Measurements from ENCODE around the gene CSF1. TPM values are rescaled to one million over a fixed set of nuclear protein-coding genes. Genes with fewer than 3 reads are reported as not detected.
A peak's percentile ranks its signal among the peaks of the same experiment; 100 is the strongest.

Gene CSF1
- total RNA-seq, 1 donor from 2014 or later = 28.9 TPM

DNA sequence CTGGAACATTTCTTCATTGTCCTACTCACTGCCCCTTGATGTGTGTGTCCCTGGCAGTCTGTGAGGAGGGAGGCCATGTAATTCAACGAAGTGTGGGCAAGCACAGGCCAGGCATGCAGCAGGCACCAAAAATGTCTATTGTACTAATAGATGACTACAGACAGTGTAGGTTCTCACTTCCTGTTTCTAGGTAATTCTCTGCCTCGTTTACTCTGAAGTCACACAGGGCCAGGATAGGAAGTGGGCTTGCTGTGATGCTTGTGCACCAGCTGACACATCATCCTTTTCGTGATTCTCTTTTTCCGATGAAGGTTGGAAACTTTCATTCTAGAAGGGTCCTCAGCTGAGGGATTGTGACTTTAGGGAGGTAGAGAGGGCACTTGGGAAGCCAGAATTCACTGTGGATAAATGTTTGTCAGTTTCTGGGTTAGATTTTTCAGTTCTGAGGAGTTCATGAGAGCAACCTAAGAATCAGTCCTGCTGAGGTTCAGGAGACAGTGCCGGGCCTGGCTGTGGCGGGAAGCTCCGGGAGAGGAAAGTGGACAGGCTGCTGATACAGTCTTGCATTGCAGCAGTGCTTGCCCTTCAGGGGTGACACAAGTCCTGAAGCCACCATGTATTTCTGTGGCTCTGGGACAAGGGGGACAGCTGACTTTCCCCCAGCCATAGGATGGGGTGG lies 4.3 kb upstream of the CSF1 start:
- TF ChIP-seq, protein P1, sequence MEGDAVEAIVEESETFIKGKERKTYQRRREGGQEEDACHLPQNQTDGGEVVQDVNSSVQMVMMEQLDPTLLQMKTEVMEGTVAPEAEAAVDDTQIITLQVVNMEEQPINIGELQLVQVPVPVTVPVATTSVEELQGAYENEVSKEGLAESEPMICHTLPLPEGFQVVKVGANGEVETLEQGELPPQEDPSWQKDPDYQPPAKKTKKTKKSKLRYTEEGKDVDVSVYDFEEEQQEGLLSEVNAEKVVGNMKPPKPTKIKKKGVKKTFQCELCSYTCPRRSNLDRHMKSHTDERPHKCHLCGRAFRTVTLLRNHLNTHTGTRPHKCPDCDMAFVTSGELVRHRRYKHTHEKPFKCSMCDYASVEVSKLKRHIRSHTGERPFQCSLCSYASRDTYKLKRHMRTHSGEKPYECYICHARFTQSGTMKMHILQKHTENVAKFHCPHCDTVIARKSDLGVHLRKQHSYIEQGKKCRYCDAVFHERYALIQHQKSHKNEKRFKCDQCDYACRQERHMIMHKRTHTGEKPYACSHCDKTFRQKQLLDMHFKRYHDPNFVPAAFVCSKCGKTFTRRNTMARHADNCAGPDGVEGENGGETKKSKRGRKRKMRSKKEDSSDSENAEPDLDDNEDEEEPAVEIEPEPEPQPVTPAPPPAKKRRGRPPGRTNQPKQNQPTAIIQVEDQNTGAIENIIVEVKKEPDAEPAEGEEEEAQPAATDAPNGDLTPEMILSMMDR (IDR thresholded peaks at IDR 0.05; ENCODE audit: unreplicated experiment) = no peak
- Mint-ChIP-seq H3K36me3 (no peaks in the 10 kb centered on the region), H3K27ac (no peak overlapping the region), H3K9me3 (no peaks in the 10 kb centered on the region), H3K4me1 (peaks cover 17% of the 10 kb centered on the region), H3K4me3 (no peak overlapping the region), H3K27me3 (ENCODE audit: low read depth) (no peaks in the 10 kb centered on the region)
- DNase-seq (ENCODE audit: low spot score in 2 of 2, unreplicated experiment in 2 of 2) = no peak

DNA sequence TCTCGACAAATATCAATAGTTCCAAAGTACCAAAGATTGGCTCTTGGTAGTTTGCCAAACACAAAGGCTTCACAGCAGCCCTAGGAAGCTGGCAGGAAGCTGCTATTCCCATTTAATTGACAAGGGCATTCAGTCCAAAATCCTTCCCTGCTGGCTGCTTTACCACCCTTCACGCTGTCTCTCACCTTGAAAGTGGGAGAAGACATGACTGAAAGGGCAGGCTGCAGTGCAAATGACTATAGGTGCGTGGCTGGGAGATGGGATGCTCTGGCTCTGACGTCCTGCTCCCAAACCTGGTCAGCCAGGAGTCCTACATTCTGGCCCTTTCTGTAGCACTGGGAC lies 3.8 kb upstream of the CSF1 start:
- DNase-seq (ENCODE audit: low spot score in 2 of 2, unreplicated experiment in 2 of 2) = no peak
- Mint-ChIP-seq H3K36me3 (no peaks in the 10 kb centered on the region), H3K4me1 (peaks cover 21% of the 10 kb centered on the region), H3K4me3 (no peak overlapping the region), H3K27me3 (ENCODE audit: low read depth) (no peaks in the 10 kb centered on the region), H3K27ac (no peak overlapping the region), H3K9me3 (no peaks in the 10 kb centered on the region)
- TF ChIP-seq, protein P1 (IDR thresholded peaks at IDR 0.05; ENCODE audit: unreplicated experiment) = no peak

DNA sequence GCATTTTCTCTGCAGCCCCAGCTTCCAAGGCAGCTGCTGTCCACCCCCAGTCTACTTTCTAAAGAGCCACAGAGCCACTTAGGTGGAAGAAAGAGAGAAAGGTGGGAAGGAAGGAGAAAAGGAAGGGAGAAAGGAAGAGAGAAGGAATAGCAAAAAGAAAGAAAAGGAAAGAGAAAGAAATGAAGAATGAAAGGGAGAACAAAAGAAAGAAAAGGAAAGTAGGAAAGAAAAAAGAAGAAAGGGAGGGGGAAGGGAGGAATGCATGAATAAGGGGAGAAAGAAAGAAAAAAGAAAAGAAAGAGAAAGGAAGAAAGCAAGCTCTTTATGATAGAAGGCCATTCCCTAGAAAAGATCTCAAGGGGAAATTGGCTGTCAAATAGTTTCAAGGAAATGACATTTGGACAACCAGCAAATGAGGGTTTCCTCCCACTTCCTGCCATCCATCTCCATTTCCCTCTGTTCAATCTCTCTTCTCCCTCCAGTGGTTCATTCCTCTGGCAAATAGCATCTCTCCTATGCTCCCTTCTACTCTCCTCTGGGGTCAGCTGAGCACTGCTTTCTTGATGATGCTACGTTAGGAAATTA lies 3.4 kb upstream of the CSF1 start:
- H3K27ac Mint-ChIP-seq = no peak overlapping the region
- H3K4me3 Mint-ChIP-seq = no peak overlapping the region
- no peaks in the 10 kb centered on the region for H3K9me3 Mint-ChIP-seq
- H3K27me3 Mint-ChIP-seq (ENCODE audit: low read depth) = no peaks in the 10 kb centered on the region
- H3K36me3 Mint-ChIP-seq = no peaks in the 10 kb centered on the region
- peaks cover 26% of the 10 kb centered on the region for H3K4me1 Mint-ChIP-seq
- TF ChIP-seq, protein P1 (IDR thresholded peaks at IDR 0.05; ENCODE audit: unreplicated experiment) = no peak
- no peak for DNase-seq (ENCODE audit: low spot score in 2 of 2, unreplicated experiment in 2 of 2)

DNA sequence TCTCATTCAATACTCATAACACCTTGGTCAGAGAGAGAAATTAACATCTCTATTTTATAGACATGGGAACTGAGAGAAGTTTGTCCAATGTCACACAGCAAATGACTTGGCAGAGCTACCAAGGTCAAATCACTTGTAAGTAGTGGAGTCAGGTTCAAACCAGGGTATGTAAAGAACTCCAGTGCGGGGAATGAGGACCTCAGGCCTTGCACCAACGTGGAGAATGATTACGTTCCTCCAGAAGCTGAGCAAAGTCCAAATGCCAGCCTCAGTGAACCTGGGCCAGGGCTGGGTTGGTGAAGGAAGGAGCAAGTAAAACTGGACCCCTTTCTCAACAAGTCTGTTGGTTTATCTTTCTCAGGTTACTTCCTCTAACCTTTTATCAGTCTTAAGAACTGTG lies 1.8 kb upstream of the CSF1 start:
- H3K27me3 Mint-ChIP-seq (ENCODE audit: low read depth) = no peaks in the 10 kb centered on the region
- H3K36me3 Mint-ChIP-seq = no peaks in the 10 kb centered on the region
- H3K4me3 Mint-ChIP-seq = no peak overlapping the region
- no peaks in the 10 kb centered on the region for H3K9me3 Mint-ChIP-seq
- no peak for DNase-seq (ENCODE audit: low spot score in 2 of 2, unreplicated experiment in 2 of 2)
- H3K4me1 Mint-ChIP-seq = peaks cover 37% of the 10 kb centered on the region
- TF ChIP-seq, protein P1 (IDR thresholded peaks at IDR 0.05; ENCODE audit: unreplicated experiment) = no peak
- H3K27ac Mint-ChIP-seq = no peak overlapping the region

DNA sequence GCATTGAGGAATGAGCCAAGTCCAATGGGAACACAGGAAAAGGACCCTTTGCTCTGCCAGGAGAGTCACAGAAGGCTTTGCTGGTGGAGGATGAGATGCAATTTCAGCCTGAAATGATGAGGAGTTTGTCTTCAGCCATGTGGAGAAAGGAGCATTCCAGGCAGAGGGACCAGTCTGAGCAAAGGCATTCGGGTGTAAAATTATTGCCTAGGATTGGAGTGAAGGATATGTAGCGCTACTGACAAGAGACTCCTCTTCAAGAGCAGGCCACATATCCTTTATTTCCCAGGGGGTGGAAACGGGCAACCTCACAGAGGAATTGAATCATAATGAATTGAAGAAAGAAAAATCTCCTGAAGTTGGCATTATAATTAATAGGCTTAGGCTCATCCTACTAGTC lies 1.1 kb upstream of the CSF1 start:
- H3K27me3 Mint-ChIP-seq (ENCODE audit: low read depth) = no peaks in the 10 kb centered on the region
- H3K4me3 Mint-ChIP-seq = peak overlapping the region; percentile 90
- H3K36me3 Mint-ChIP-seq = no peaks in the 10 kb centered on the region
- no peak for DNase-seq (ENCODE audit: low spot score in 2 of 2, unreplicated experiment in 2 of 2)
- TF ChIP-seq, protein P1 (IDR thresholded peaks at IDR 0.05; ENCODE audit: unreplicated experiment) = no peak
- H3K27ac Mint-ChIP-seq = peak overlapping the region; percentile 94
- H3K4me1 Mint-ChIP-seq = peaks cover 41% of the 10 kb centered on the region
- no peaks in the 10 kb centered on the region for H3K9me3 Mint-ChIP-seq
